Mucosa of gallbladder (tissue), 1 donor: ENCODE measurements around the gene CA10. TPM values are rescaled to one million over a fixed set of nuclear protein-coding genes. Genes with fewer than 3 reads are reported as not detected.

Experiments used
- DNase-seq: peaks from one replicate; pipeline ENCODE4 v3.0.0-alpha.2; 2020; ENCODE audit warnings: low spot score
- total RNA-seq: library from RNA; stranded (reverse); gene quantifications from one replicate; pipeline ENCODE4 v1.2.1, GENCODE V29; 2021
- donor health status: DM: no; HTN: no; CAD: no.

The CA10 gene
- total RNA-seq, 1 donor from 2014 or later, result 0.17 TPM

- DNase-seq, result no peak
These were observed 391.2 kb downstream of the CA10 start for GRCh38 chr17:51767287-51767686.

DNA sequence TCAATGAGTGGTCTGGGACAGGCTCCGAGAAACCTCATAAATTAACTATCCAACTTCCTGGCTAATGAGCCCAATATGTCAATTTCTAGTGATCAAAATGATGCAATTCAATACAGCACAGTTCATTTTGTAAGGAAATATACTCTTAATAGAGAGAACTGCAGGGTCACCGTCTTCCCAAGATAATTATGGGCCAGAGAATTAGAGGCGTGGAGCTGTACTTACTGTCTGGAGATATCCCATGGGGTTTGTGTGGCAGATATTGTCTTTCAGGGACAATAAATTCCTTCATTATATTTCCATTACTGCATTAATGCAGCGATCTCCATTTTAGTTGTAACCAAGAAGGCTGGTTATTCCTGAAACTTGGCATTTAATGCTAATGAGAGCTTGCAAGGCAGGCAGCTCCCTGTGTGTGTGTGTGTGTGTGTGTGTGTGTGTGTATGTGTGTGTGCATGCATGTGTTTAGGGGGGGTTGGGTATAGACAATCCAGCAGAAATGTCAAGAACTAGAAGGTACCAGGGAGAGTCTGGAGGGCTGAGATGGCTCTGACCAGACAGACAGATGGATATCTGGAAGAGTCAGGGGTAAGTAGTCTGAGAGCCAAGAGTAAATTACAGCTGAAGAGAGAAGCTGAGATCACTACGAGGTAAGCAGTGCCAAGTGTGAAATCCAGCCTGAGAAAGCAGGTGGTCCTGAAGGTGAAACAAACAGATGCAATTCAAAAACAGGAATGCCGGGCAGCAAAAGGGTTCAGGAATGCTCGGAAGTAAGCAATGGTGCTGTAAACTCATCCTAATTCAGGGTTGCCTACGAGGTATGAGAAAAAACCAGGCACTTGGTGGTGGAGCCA, 393.0 kb downstream of the CA10 start:
- DNase-seq, result no peak

DNA sequence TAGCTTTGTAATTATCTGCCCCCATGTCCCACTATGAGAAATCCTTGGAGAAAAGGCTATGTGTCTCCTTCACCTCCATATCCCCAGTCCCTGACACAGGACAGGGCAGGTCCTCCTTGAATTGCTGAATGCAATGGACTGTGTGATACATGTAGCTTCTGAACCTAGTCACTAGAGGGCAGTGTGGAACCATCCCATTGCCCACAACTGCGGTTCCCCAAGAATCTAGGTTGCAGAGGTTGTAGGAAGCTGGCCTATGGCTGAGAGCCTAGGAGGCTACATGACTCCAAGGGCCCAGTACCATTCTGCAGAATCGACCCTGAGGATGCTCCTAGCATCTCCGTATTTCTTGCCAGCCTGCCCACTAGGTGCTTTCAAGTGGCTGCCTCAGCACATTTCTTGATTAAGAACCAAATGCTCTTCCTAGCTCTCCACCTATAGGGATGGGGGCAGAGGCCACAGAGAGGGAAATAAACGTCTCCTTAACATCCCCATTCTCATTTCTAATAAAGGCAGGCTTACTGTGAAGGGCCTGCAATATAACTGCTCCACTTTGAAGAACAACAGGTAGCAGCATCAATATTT, 394.0 kb downstream of the CA10 start:
- DNase-seq, result peak; percentile 33

DNA sequence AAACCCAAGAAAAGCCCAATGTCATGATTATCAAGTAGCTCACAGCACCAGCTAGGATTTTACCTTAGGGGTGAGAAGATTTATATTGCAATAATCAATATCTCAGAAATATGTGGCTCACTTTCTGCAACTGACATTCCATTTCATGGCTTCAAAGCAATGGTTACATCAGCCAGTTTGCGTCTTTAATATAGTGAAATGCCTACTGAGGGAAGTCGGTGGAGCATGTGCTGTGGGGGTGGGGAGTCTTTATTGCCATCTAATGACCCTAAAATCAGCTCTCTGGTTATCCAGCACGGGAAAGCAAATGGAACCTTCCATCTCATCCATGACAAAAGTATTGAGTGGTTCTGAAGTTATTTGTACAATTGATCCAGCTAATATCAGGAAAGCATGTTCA, 395.5 kb downstream of the CA10 start:
- no peak for DNase-seq

GRCh38 chr17:51761105-51761504, 397.4 kb downstream of the CA10 start:
- DNase-seq, result no peak

GRCh38 chr17:51759260-51759659, 399.3 kb downstream of the CA10 start:
- no peak for DNase-seq

- no peak for DNase-seq
These were observed 407.4 kb downstream of the CA10 start for GRCh38 chr17:51751072-51751471.

GRCh38 chr17:51748749-51749604, 409.5 kb downstream of the CA10 start:
- no peak for DNase-seq

DNA sequence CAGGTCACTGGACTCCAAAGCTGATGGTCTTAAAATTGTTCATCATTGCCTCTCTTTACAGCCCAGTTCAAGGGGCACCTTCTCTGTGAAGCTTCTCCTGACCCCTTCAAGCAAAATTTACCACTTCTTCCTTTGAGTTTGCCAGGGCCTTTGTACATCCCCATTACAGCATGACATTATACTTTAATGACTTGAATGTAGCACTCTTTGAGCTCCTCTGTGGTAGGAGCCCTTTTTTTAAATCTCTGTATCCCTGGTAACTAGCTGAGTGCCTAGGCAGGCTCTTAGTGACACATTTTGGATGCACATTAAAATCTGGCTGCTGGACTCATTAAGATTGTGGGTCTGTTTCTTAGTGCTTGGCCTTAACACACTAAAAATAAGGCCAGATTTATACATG, 412.1 kb downstream of the CA10 start:
- no peak for DNase-seq

GRCh38 chr17:51745993-51746392, 412.5 kb downstream of the CA10 start:
- no peak for DNase-seq

DNA sequence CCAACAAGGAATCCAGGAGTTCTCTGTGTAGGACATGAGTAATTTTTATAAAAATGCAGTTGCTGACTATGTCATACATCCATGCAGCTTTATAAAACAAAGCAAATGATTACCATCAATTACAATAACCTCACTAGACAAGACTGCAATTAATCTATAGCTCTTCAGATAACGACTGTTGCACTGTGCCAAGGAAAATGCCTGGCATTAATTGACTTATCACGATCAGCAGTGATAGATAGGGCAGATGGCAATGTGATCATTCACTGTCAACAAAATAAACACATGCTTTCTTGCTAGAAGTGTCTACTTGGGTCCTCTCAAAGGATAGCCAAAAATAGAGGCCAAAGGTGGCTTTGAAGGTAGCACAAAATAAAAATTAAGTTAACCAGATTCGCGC, 415.0 kb downstream of the CA10 start:
- DNase-seq, result no peak

DNA sequence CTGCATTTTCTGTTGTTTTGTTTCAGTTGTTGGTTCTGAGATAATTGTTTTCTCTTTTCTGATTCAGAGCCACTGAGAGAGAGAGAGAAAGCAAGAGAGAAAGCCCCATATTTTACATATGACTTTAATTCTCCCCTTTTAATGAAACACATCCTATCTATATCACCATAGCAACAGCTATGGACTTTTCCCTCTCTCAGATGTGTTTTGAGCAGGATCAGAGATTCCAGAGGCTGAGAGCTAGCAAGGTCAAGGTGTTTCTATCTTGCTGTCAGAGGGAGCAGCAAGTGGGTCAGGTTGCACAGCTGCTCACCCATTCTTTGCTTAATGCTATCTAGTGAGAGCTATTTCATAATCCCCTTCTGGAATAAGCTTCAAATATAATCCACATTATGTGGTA, 415.9 kb downstream of the CA10 start:
- DNase-seq, result no peak

DNA sequence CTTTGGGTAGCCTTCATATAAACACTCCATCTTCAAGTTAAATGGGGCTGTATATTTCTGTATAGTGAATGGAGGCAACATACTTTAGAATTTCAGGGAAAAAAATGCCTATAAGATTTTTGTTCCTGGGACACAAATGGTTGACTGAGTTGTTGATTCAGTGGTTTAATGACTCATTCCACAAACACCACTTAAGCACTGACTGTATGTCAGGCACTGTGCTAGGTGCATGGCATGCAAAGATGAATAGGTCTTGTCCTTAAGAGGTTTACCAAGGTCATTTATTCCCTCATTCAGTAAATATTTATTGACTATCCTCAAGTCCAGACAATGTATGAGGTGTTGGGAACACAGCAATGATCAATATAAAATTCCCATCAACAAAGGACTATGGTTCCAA, 417.1 kb downstream of the CA10 start:
- no peak for DNase-seq

- no peak for DNase-seq
These were observed 418.0 kb downstream of the CA10 start for GRCh38 chr17:51740531-51740930.

- no peak for DNase-seq
These were observed 419.1 kb downstream of the CA10 start for GRCh38 chr17:51739245-51739886.

DNA sequence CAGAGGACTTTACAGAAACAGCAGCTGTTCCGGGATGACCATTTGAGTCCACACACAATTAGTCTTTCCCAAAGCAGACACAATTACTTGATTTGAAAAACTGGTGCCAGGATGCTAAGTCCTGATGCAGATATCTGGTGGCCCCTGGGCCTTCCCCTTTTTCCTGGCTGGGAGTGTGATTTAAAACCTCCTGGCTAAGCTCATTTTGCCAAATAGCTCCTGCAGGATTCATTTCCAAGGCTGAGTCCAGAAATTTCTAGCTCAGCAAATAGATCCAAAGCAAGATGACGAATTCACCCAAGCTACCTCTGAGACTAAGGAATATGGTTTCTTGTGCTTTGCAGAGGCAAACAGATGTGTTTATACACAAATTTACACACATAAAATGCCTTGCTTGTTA, 422.2 kb downstream of the CA10 start:
- DNase-seq, result no peak

DNA sequence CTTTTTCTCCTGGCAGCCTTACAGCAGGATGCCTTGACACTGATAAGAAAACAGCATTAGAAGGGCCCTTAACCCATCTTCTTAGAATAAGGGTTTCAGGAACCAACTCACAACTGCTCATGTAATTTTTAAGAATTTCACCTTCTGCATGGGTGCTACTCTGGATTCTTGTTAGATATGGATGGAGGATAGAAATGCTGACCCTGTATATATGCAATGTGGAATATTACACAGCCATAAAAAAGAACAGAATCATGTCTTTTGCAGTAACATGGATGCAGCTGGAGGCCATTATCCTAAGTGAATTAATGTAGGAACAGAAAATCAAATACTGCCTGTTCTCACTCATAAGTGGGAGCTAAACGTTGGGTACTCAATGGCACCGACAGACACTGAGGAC, 423.5 kb downstream of the CA10 start:
- no peak for DNase-seq

GRCh38 chr17:51734462-51734861, 424.1 kb downstream of the CA10 start:
- no peak for DNase-seq

- no peak for DNase-seq
These were observed 425.3 kb downstream of the CA10 start for GRCh38 chr17:51733166-51733565.

DNA sequence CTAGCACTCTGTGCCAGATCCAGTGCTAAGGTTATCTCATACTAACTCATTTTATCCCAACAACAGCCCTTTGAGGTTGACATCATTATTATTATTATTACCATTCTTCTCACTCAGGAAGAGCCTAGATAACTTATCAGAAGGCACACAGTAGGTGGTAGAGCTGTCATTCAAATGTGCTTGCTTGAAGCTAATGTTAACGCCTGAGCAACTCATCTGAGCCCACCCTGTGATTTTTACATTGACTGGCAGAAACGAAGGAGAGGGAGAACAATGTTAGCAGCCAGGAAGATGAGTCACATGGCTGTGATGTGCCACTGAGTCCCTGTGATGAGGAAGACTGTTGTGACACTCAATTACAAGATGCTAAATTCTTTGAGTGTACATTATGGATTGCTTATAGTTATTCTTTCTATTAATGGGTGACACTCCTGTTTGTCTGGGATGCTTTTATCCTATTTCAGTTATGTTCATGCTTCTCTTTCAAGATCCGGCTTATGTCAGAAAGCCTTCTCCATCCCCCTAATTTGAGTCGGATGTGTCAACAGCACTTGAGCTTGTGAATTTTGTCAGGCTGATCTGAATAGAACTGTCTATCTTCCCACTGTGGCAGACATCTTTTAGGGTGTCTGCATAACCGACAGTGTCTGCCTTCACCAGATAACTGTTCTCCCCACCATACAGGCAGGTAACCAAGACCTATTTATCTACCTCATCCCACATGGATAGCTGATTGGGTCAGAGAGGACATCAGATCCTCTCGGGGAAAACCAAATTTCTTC, 426.4 kb downstream of the CA10 start:
- DNase-seq, result no peak

GRCh38 chr17:51730303-51731050, 428.0 kb downstream of the CA10 start:
- no peak for DNase-seq
